K562 (cell line): ENCODE measurements around the gene DKKL1.

Source experiments
- E2F6 ChIP-seq, 2 experiments: IDR thresholded peaks; 2 replicates each; pipeline ENCODE4 v1.6.1; 2011; ENCODE audit warnings: borderline replicate concordance in 1 of 2, control low read depth in 1 of 2, low read depth in 1 of 2, low read length in 1 of 2, mild to moderate bottlenecking in 1 of 2, mixed read lengths in 1 of 2, moderate library complexity in 1 of 2; ENCODE audit not compliant: insufficient read depth in 1 of 2, insufficient read length in 1 of 2, poor library complexity in 1 of 2, severe bottlenecking in 1 of 2; ENCODE audit errors: extremely low read depth in 1 of 2
- ELK1 ChIP-seq: sonication (generic); formaldehyde crosslinking; IDR thresholded peaks from 2 replicates; pipeline ENCODE4 v1.8.1; 2022; ENCODE audit warnings: missing genetic modification reagents
- EP300 ChIP-seq: IDR thresholded peaks from 2 replicates; pipeline ENCODE4 v1.6.1; 2012; ENCODE audit warnings: low read length, improper control_type of control experiment
- POLR2AphosphoS5 ChIP-seq: IDR thresholded peaks from 2 replicates; pipeline ENCODE4 v1.6.1; 2011; ENCODE audit warnings: mild to moderate bottlenecking, low read depth, low read length, moderate library complexity; ENCODE audit not compliant: control insufficient read depth, insufficient read depth
- SIRT6 ChIP-seq: IDR thresholded peaks from one replicate; pipeline ENCODE4 v1.6.1; 2012; ENCODE audit warnings: low read depth, mild to moderate bottlenecking, control low read depth, inconsistent platforms, low read length, moderate library complexity
- TBL1XR1 ChIP-seq, 2 experiments: IDR thresholded peaks; 2 replicates each; pipeline ENCODE4 v1.6.1; 2012; ENCODE audit warnings: improper control_type of control experiment in 2 of 2, low read length in 2 of 2, mild to moderate bottlenecking in 1 of 2
- ZNF165 ChIP-seq: fragments of 250-450 bp; sonication (Bioruptor Pico); IDR thresholded peaks from 2 replicates; pipeline ENCODE4 v1.4.0; 2020; ENCODE audit warnings: borderline replicate concordance

GRCh38 chr19:49348305-49349189 lies 15.1 kb upstream of the DKKL1 start:
- no peak for TF ChIP-seq E2F6 (IDR thresholded peaks at IDR 0.05; ENCODE audit: borderline replicate concordance in 1 of 2, extremely low read depth in 1 of 2, insufficient read depth in 1 of 2, insufficient read length in 1 of 2, low read depth in 1 of 2, low read length in 1 of 2, poor library complexity in 1 of 2, severe bottlenecking in 1 of 2)
- no peak for TF ChIP-seq ELK1 (CRISPR knock-in tag)
- TF ChIP-seq POLR2AphosphoS5 = no peak
- TF ChIP-seq TBL1XR1 (IDR thresholded peaks at IDR 0.05; ENCODE audit: low read length in 2 of 2) = no peak
- no peak for TF ChIP-seq SIRT6
- TF ChIP-seq EP300 = no peak
- no peak for TF ChIP-seq ZNF165 (CRISPR knock-in tag)
